HG03060 (cell line): ENCODE measurements around the gene ITPR1.

Experiments used
- ATAC-seq: cut with Tn5 transposase; IDR thresholded peaks from one replicate; pipeline ENCODE4 v1.9.1; 2021; ENCODE audit warnings: low read depth, moderate number of reproducible peaks; ENCODE audit not compliant: unreplicated experiment

The ITPR1 gene

DNA sequence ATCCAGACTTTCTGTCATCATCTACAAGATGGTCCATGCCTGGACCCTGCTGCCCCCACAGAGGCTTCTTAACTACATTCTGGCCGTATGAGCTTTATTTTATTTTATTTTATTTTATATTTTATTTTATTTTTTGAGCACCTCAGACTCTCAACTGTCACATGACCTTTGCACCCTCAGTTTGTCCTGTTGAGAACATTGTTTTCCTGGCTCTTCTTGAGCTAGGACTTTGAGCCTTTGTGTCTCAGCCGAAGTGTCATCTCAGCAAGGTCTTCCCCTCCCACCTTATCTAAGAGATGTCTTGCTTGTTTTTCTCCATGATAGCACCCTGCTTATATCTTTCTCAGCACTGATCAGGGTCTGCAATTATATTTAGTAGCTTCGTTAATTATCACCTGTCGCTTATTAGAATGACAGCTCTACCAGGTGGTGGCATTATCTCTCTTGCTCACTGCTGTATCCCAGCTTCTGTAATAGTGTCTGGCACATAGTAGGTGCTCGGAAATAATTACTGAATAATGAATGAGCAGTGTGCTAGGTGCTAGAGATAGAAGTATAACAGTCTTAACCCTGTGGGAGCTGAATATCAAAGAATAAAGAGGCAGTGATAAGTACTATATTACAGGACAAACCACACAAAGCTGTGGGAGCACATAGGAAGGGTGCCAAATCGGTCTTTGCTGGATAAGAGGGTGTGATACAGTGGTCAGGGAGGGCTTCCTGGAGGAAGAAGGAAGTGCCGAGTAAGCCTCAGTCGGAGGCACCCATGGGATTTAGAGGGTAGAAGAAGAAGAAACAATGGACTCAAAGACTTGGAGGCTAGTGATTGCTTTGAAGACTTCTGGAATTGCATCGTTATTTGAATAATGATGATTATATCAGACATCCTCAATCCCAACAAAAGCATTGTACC is 136.2 kb downstream of the ITPR1 start:
- ATAC-seq = no peak

DNA sequence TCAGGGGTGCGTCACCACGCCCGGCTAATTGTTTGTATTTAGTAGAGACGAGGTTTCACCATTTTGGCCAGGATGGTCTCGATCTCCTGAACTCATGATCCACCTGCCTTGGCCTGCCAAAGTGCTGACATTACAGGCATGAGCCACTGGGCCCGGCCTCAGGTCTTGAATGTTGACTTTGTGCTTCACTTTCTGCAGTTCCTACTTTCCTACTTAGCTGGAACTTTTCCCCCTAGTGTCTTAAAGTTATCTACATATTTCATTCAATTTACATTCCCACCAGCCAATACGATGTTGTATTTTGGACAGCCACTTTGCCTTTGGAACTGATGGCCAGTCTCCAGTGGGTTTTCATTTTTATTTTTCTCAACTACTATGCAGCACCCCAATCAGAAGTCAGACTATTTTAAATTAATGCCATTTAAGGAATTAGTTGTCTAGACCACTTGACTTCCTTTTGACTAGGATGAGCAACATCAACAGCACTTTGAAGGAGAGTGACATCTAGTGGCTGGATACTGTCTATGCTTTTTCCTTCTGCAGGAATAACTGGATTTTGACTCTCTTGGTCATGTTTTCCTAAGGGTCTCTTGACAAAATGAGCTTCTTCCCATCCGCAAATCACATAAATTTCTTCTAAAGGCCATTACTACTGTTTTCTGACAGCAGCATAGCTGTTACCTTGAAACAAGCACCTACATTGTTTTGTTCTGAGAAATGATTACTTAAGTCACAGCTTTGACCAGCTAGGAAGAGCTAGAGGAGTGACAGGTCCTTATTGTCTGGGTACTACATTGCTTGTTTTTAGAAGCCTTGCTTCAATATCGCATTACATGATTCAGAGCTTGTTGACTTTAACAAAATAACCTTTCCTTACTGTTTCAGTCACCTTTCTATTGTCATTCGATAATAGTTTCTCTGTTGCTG is 140.2 kb downstream of the ITPR1 start:
- ATAC-seq = no peak

DNA sequence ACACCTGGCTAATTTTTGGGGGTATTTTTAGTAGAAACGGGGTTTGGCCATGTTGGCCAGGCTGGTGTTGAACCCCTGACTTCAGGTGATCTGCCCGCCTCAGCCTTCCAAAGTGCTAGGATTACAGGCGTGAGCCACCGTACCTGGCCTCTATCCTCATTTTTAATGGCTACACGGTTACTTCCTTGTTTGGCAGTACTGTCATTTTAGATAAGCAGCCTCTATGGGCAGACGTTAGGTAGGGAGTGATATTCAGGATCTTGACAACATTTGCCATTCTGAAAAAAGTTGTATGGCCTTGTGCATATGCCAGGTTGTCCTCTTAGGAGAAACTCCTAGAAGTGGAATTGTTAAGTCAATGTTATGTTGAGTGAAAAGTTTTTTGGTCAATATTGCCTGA is 141.7 kb downstream of the ITPR1 start:
- no peak for ATAC-seq

DNA sequence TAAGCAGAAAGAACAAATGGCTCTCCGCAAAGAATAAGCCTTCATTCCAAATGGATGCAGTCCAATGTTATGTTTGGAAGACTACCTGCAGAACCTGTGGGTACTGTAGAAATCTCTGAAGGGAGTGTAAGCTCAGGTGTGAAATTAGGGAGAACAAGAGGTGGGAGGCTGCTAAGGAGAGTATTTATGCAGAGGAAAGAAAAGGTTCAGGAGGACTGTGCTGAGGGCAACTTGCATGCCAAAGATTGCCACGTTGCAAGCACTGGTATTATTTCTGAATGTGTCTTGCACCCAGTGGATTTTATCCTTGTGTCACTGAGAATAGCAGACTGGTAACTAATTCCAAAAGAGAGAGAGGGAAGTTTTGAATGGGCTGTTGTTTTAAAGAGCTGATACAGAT is 144.1 kb downstream of the ITPR1 start:
- ATAC-seq = no peak

- ATAC-seq = no peak
Measured at GRCh38 chr3:4641863-4642563, 148.9 kb downstream of the ITPR1 start.

- no peak for ATAC-seq
Measured at GRCh38 chr3:4642611-4643010, 149.5 kb downstream of the ITPR1 start.

- ATAC-seq = no peak
Measured at GRCh38 chr3:4643904-4644547, 150.9 kb downstream of the ITPR1 start.

GRCh38 chr3:4644951-4645350 is 151.8 kb downstream of the ITPR1 start:
- ATAC-seq = no peak

GRCh38 chr3:4645468-4645867 is 152.3 kb downstream of the ITPR1 start:
- no peak for ATAC-seq

GRCh38 chr3:4647411-4647810 is 154.3 kb downstream of the ITPR1 start:
- no peak for ATAC-seq

- no peak for ATAC-seq
Measured at GRCh38 chr3:4655145-4656045, 162.2 kb downstream of the ITPR1 start.

DNA sequence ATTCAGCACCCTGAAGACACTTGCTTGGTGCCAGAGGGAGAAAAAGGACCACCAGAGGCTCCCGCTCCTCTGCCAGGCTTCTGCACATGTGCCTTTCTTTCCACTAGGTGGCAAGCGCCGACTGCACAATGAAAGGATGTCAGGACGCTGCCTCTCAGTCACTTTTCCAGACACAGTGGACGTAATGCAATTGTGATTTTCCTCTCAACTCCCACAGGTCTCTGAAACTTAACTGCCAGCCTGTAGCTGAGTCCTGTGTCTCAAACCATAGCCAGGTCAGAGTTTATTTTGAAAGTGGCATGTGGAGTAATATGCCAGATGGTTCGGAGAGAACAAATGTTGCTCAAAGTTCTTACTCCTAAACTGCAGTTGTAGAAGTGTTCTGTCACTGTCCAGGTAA is 162.9 kb downstream of the ITPR1 start:
- no peak for ATAC-seq

GRCh38 chr3:4656626-4657328 is 163.6 kb downstream of the ITPR1 start:
- no peak for ATAC-seq

DNA sequence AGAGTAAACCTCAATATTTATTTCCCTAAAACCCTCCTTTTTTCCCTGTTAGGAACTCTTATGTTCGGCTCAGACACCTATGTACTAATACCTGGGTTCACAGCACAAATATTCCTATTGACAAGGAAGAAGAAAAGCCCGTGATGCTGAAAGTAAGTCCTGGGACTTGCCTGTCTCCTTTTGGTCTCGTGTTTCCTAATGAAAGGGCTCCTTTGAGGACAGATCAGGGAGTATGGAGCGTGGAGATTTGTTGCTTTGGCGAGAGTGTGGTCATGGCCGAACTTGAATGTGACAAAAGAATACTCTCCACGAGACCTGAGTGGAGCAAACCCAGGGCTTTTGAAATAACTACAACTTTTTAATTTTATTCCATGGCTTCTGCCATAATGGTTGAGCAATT is 167.8 kb downstream of the ITPR1 start:
- no peak for ATAC-seq

DNA sequence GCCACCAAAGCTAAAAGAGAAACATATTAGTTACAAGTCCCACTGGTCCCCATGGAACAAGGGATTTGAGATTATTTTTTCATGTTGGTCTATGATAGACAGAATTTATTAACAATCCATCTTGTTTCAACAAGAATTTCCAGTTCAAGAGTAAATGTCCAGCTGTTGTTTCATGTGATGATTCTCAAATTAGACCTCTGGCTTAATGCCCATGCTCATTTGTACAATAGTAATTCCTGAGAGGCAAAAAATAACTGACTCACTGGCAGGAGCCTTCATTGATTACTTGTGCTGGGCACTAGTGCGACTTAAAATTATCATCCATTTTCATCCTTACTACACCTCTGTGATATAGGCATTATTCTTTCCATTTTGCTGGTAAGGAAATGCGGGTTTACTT is 171.3 kb downstream of the ITPR1 start:
- ATAC-seq = no peak

GRCh38 chr3:4665197-4665596 is 172.0 kb downstream of the ITPR1 start:
- ATAC-seq = no peak

- no peak for ATAC-seq
Measured at GRCh38 chr3:4666071-4666470, 172.9 kb downstream of the ITPR1 start.

DNA sequence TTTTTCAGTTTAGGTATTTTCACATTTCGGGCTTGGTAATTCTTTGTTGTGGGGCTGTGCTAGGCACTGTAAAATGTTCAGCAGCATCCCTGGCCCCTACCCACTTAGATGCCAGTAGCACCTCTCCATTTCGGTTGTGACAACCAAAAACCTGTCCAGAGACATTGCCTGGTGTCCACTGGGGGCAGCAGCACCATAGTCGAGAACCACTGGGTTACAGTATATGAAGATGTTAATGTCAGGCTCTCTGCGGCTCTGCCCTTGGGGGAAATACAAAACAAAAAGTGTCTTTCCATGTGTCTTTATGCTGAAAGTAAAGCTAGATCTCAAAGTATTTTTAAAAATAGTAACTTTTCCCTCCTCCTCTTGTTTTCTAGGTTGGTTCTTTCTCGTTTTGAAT is 177.2 kb downstream of the ITPR1 start:
- no peak for ATAC-seq
